HCT116 (cell line): ENCODE data around the gene DIS3L2. TPM values are rescaled to one million over a fixed set of nuclear protein-coding genes. Genes with fewer than 3 reads are reported as not detected.

ENCODE experiments used
- ATAC-seq: fragments of 200-7000 bp; cut with Tn5 transposase; 2 replicates; pipeline ENCODE4 v1.9.1; 2020; ENCODE audit warnings: mild to moderate bottlenecking, moderate library complexity
- BruUV-seq: library from RNA; stranded (reverse); fragments of 400-500 nt; replicated peaks from 2 replicates; lab custom pipeline; 2021; lab: Mats Ljungman, UMichigan
- CTCF ChIA-PET: fragments of 300-600 bp; sonication (Branson Sonifier 250); formaldehyde crosslinking; loops from one replicate; lab custom pipeline; 2021; ENCODE audit warnings: antibody characterized with exemption; lab: Charles Lee
- POLR2A ChIA-PET: fragments of 300-600, 350-600 bp; sonication (Branson Sonifier 250); formaldehyde crosslinking; loops from one replicate; lab custom pipeline; 2021; ENCODE audit warnings: antibody characterized with exemption; lab: Charles Lee
- RAD21 ChIA-PET, 2 experiments: fragments of 300-600 bp; sonication (Branson Sonifier 250); formaldehyde crosslinking; loops; one replicate each; lab custom pipeline; 2023; ENCODE audit warnings: low total read pairs in 2 of 2; ENCODE audit not compliant: uncharacterized antibody in 2 of 2, unreplicated experiment in 2 of 2, low non-redundant PET in 1 of 2; lab: Charles Lee
- DNase-seq: peaks from one replicate; pipeline ENCODE4 v3.0.0-alpha.2; 2010; ENCODE audit warnings: low read depth, low spot score
- H2AFZ ChIP-seq: fragments of 200-600 bp; shearing (Covaris generic), sonication (generic); 2 replicates; pipeline ENCODE4 v1.6.1; 2017; ENCODE audit warnings: low read depth, mixed run types, mixed read lengths, antibody characterized with exemption, low read length; ENCODE audit not compliant: poor library complexity, severe bottlenecking
- H3K27ac ChIP-seq: 2 replicates; pipeline ENCODE4 v1.5.1; 2012; ENCODE audit warnings: low read depth, low read length
- H3K27me3 ChIP-seq: fragments of 200-600 bp; sonication (generic); 2 replicates; pipeline ENCODE4 v1.6.1; 2016; ENCODE audit warnings: mixed run types, low read length, mixed read lengths; ENCODE audit not compliant: insufficient read depth
- H3K36me3 ChIP-seq, 2 experiments: fragments of 200-500 bp in 1 of 2; fragments of 200-600 bp in 1 of 2; sonication (Bioruptor generic) in 1 of 2; sonication (generic) in 1 of 2; 2 replicates each; pipeline versions ENCODE4 v1.5.1 to v1.6.1; 2014 to 2016; ENCODE audit warnings: low read length in 2 of 2, inconsistent platforms in 1 of 2, mixed read lengths in 1 of 2, mixed run types in 1 of 2; ENCODE audit not compliant: insufficient read depth in 2 of 2, control insufficient read depth in 1 of 2
- H3K4me1 ChIP-seq, 2 experiments: fragments of 200-600 bp in 1 of 2; sonication (generic) in 1 of 2; 2 replicates each; pipeline versions ENCODE4 v1.5.1 to v1.6.1; 2012 to 2017; ENCODE audit warnings: low read length in 2 of 2, inconsistent platforms in 1 of 2, mild to moderate bottlenecking in 1 of 2, mixed read lengths in 1 of 2, mixed run types in 1 of 2, moderate library complexity in 1 of 2; ENCODE audit not compliant: insufficient read depth in 2 of 2, control insufficient read depth in 1 of 2
- H3K4me2 ChIP-seq: fragments of 200-600 bp; sonication (generic); 2 replicates; pipeline ENCODE4 v1.6.1; 2017; ENCODE audit warnings: mixed run types, low read length, mixed read lengths
- H3K4me3 ChIP-seq, 2 experiments: fragments of 200-600 bp in 1 of 2; sonication (generic) in 1 of 2; replicated peaks in 1 of 2; 2 replicates each; pipeline ENCODE4 v1.5.1; 2011 to 2016; ENCODE audit warnings: low read length in 2 of 2, control low read depth in 1 of 2, low read depth in 1 of 2, mild to moderate bottlenecking in 1 of 2, mixed read lengths in 1 of 2, mixed run types in 1 of 2
- H3K79me2 ChIP-seq: fragments of 200-600 bp; sonication (generic); 2 replicates; pipeline ENCODE4 v1.6.1; 2017; ENCODE audit warnings: mild to moderate bottlenecking, mixed run types, low read length, moderate library complexity, mixed read lengths; ENCODE audit not compliant: insufficient read depth
- H3K9ac ChIP-seq: fragments of 200-600 bp; sonication (generic); 2 replicates; pipeline ENCODE4 v1.6.1; 2016; ENCODE audit warnings: low read length, mixed read lengths
- H3K9me2 ChIP-seq: fragments of 200-600 bp; sonication (generic), shearing (Covaris generic); 2 replicates; pipeline ENCODE4 v1.6.1; 2017; ENCODE audit warnings: mixed run types, mild to moderate bottlenecking, moderate library complexity; ENCODE audit not compliant: insufficient read depth
- H3K9me3 ChIP-seq, 2 experiments: fragments of 200-500 bp in 1 of 2; fragments of 200-600 bp in 1 of 2; sonication (Bioruptor generic) in 1 of 2; sonication (generic) in 1 of 2; 2 replicates each; pipeline ENCODE4 v1.6.1; 2014 to 2017; ENCODE audit warnings: low read length in 2 of 2, mixed read lengths in 2 of 2, inconsistent platforms in 1 of 2, low read depth in 1 of 2, mild to moderate bottlenecking in 1 of 2, mixed run types in 1 of 2, moderate library complexity in 1 of 2; ENCODE audit not compliant: control insufficient read depth in 1 of 2, insufficient read depth in 1 of 2
- H4K20me1 ChIP-seq: fragments of 200-600 bp; sonication (generic), shearing (Covaris generic); 2 replicates; pipeline ENCODE4 v1.6.1; 2017; ENCODE audit warnings: mixed run types, mild to moderate bottlenecking, moderate library complexity; ENCODE audit not compliant: insufficient read depth
- CEBPB ChIP-seq: IDR thresholded peaks from 2 replicates; pipeline ENCODE4 v1.6.1; 2012; ENCODE audit warnings: low read depth
- EZH2 ChIP-seq: fragments of 200-600 bp; sonication (generic); IDR thresholded peaks from 2 replicates; pipeline ENCODE4 v1.6.1; 2017; ENCODE audit warnings: antibody characterized with exemption, mixed run types
- SRF ChIP-seq: IDR thresholded peaks from 2 replicates; pipeline ENCODE4 v1.6.1; 2012; ENCODE audit warnings: low read depth
- ZNF274 ChIP-seq: fragments of 200-500 bp; sonication (Bioruptor generic); IDR thresholded peaks from 2 replicates; pipeline ENCODE4 v1.6.1; 2014; ENCODE audit warnings: mild to moderate bottlenecking, low read depth, low read length, inconsistent platforms
- intact Hi-C: fragments of 100-400 bp; cut with micrococcal nuclease; formaldehyde crosslinking; loops from 2 replicates; pipeline ENCODE4 v1.10.0; 2022
- total RNA-seq: library from RNA; stranded (reverse); gene quantifications from one replicate; pipeline ENCODE4 v1.2.1, GENCODE V29; 2021; ENCODE audit not compliant: unreplicated experiment
- TF ChIP-seq, protein P1 (sequence below): IDR thresholded peaks from 2 replicates; pipeline ENCODE4 v1.6.1; 2012
- TF ChIP-seq, protein P2 (sequence below), 3 experiments: fragments of 200-600 bp in 1 of 3; sonication (generic) in 1 of 3; IDR thresholded peaks in 2 of 3; conservative IDR thresholded peaks in 1 of 3; 2 replicates each; pipeline ENCODE4 v1.5.1; 2012 to 2017; ENCODE audit warnings: low read depth in 2 of 3, low read length in 2 of 3, antibody characterized with exemption in 1 of 3, borderline replicate concordance in 1 of 3, control low read depth in 1 of 3, mild to moderate bottlenecking in 1 of 3, mixed read lengths in 1 of 3, mixed run types in 1 of 3, moderate library complexity in 1 of 3; ENCODE audit not compliant: insufficient read depth in 1 of 3
- TF ChIP-seq, protein P3 (sequence below): IDR thresholded peaks from 2 replicates; pipeline ENCODE4 v1.6.1; 2011; ENCODE audit warnings: mild to moderate bottlenecking, low read length, moderate library complexity; ENCODE audit not compliant: insufficient replicate concordance; ENCODE audit errors: extremely low read depth
- TF ChIP-seq, protein P4 (sequence below): IDR thresholded peaks from 2 replicates; pipeline ENCODE4 v1.6.1; 2012
- TF ChIP-seq, protein P5 (sequence below): IDR thresholded peaks from 2 replicates; pipeline ENCODE4 v1.6.1; 2012; ENCODE audit warnings: low read depth

The DIS3L2 gene
- total RNA-seq, 1 experiment from 2014 or later, result 42.5 TPM

DNA sequence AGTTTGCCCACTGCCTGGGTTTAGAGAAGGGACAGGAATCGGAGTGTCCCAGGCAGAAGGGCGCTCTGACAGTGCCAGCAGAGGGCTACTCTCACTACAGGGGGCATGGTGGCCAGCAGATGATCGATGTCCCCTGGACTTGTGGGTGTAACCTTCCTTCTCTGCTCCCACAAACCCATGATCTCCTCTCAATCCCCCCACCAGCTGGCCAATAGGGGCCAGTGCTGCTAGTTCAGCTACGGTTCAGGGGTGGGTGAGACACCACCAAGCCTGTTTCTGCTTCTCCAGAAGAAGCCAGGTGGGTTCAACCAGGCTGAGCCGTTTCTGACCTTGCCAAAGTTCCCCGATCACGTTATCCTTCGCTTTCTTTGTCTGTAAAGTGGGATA, 36.6 kb upstream of the DIS3L2 start:
- no peaks in the 10 kb centered on the region for H3K79me2 ChIP-seq
- ChIA-PET RAD21 (interaction anchor here (0.8 to 1.6 kb wide), 3 partner anchors 216 to 400 kb away, joined by 3 read pairs; no protein-coding TSS in a partner anchor), POLR2A (interaction anchor here (0.7 kb wide), 1 partner anchor 24 kb away, joined by 3 read pairs; no protein-coding TSS in a partner anchor), CTCF (interaction anchor here (0.6 to 2.4 kb wide), 16 partner anchors 10 to 439 kb away, joined by 3 to 22 read pairs (median 4); no protein-coding TSS in a partner anchor)
- no peaks in the 10 kb centered on the region for H3K9me3 ChIP-seq
- no peak overlapping the region for H3K27ac ChIP-seq
- H3K36me3 ChIP-seq, result no peaks in the 10 kb centered on the region
- H3K27me3 ChIP-seq, result no peaks in the 10 kb centered on the region
- H3K9ac ChIP-seq, result peak overlapping the region; percentile 45
- TF ChIP-seq CEBPB (no peak), SRF (no peak), ZNF274 (no peak), EZH2 (no peak)
- TF ChIP-seq, protein P1, sequence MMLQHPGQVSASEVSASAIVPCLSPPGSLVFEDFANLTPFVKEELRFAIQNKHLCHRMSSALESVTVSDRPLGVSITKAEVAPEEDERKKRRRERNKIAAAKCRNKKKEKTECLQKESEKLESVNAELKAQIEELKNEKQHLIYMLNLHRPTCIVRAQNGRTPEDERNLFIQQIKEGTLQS, result no peak
- TF ChIP-seq, protein P2, sequence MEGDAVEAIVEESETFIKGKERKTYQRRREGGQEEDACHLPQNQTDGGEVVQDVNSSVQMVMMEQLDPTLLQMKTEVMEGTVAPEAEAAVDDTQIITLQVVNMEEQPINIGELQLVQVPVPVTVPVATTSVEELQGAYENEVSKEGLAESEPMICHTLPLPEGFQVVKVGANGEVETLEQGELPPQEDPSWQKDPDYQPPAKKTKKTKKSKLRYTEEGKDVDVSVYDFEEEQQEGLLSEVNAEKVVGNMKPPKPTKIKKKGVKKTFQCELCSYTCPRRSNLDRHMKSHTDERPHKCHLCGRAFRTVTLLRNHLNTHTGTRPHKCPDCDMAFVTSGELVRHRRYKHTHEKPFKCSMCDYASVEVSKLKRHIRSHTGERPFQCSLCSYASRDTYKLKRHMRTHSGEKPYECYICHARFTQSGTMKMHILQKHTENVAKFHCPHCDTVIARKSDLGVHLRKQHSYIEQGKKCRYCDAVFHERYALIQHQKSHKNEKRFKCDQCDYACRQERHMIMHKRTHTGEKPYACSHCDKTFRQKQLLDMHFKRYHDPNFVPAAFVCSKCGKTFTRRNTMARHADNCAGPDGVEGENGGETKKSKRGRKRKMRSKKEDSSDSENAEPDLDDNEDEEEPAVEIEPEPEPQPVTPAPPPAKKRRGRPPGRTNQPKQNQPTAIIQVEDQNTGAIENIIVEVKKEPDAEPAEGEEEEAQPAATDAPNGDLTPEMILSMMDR (IDR thresholded peaks at IDR 0.05 in 2 of 3, conservative IDR thresholded peaks at IDR 0.05 in 1 of 3; ENCODE audit: borderline replicate concordance in 1 of 3, insufficient read depth in 1 of 3, low read depth in 2 of 3, low read length in 2 of 3), result no peak
- TF ChIP-seq, protein P3, sequence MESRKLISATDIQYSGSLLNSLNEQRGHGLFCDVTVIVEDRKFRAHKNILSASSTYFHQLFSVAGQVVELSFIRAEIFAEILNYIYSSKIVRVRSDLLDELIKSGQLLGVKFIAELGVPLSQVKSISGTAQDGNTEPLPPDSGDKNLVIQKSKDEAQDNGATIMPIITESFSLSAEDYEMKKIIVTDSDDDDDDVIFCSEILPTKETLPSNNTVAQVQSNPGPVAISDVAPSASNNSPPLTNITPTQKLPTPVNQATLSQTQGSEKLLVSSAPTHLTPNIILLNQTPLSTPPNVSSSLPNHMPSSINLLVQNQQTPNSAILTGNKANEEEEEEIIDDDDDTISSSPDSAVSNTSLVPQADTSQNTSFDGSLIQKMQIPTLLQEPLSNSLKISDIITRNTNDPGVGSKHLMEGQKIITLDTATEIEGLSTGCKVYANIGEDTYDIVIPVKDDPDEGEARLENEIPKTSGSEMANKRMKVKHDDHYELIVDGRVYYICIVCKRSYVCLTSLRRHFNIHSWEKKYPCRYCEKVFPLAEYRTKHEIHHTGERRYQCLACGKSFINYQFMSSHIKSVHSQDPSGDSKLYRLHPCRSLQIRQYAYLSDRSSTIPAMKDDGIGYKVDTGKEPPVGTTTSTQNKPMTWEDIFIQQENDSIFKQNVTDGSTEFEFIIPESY, result no peak
- TF ChIP-seq, protein P4, sequence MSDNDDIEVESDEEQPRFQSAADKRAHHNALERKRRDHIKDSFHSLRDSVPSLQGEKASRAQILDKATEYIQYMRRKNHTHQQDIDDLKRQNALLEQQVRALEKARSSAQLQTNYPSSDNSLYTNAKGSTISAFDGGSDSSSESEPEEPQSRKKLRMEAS, result no peak
- TF ChIP-seq, protein P5, sequence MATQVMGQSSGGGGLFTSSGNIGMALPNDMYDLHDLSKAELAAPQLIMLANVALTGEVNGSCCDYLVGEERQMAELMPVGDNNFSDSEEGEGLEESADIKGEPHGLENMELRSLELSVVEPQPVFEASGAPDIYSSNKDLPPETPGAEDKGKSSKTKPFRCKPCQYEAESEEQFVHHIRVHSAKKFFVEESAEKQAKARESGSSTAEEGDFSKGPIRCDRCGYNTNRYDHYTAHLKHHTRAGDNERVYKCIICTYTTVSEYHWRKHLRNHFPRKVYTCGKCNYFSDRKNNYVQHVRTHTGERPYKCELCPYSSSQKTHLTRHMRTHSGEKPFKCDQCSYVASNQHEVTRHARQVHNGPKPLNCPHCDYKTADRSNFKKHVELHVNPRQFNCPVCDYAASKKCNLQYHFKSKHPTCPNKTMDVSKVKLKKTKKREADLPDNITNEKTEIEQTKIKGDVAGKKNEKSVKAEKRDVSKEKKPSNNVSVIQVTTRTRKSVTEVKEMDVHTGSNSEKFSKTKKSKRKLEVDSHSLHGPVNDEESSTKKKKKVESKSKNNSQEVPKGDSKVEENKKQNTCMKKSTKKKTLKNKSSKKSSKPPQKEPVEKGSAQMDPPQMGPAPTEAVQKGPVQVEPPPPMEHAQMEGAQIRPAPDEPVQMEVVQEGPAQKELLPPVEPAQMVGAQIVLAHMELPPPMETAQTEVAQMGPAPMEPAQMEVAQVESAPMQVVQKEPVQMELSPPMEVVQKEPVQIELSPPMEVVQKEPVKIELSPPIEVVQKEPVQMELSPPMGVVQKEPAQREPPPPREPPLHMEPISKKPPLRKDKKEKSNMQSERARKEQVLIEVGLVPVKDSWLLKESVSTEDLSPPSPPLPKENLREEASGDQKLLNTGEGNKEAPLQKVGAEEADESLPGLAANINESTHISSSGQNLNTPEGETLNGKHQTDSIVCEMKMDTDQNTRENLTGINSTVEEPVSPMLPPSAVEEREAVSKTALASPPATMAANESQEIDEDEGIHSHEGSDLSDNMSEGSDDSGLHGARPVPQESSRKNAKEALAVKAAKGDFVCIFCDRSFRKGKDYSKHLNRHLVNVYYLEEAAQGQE, result no peak
- DNase-seq (no peak), ATAC-seq (peak; percentile 39)
- BruUV-seq, result no TSS peak
- intact Hi-C loops, result loop anchor here (1.0 to 2.0 kb wide), 5 partner anchors 214 to 402 kb away; no protein-coding TSS in a partner anchor
- H3K4me2 ChIP-seq, result peak overlapping the region; percentile 90
- peaks cover 8 to 18% of the 10 kb centered on the region in 2 experiments for H3K4me1 ChIP-seq
- no peaks in the 10 kb centered on the region for H4K20me1 ChIP-seq
- H2AFZ ChIP-seq, result peak overlapping the region; percentile 88
- H3K4me3 ChIP-seq, result peak overlapping the region; percentile 35 to 52
- no peaks in the 10 kb centered on the region for H3K9me2 ChIP-seq
